CD14-positive monocyte (primary cell): ENCODE measurements around the gene STARD7. TPM values are rescaled to one million over a fixed set of nuclear protein-coding genes. Genes with fewer than 3 reads are reported as not detected.
A peak's percentile ranks its signal among the peaks of the same experiment; 100 is the strongest.

ENCODE experiments used
- DNase-seq, 3 donors: peaks; one replicate each; pipeline ENCODE4 v3.0.0-alpha.2; 2011 to 2022
- H2AFZ ChIP-seq: 2 replicates; pipeline ENCODE4 v1.6.0; 2012; ENCODE audit warnings: mild to moderate bottlenecking, low read depth, low read length, inconsistent platforms; ENCODE audit not compliant: insufficient read depth, poor library complexity, severe bottlenecking
- H3K27ac ChIP-seq, 2 donors: 1 replicate in 1 of 2; 2 replicates in 1 of 2; pipeline ENCODE4 v1.5.1; 2012 to 2013; ENCODE audit warnings: low read length in 2 of 2, control low read depth in 1 of 2, inconsistent platforms in 1 of 2, low read depth in 1 of 2, mild to moderate bottlenecking in 1 of 2
- H3K27me3 ChIP-seq, 2 donors: one replicate each; pipeline versions ENCODE4 v1.6.0 to v1.6.1; 2011 to 2013; ENCODE audit warnings: low read length in 2 of 2; ENCODE audit not compliant: control insufficient read depth in 2 of 2, insufficient read depth in 2 of 2
- H3K36me3 ChIP-seq, 2 donors: replicated peaks in 1 of 2; 1 replicate in 1 of 2; 2 replicates in 1 of 2; pipeline versions ENCODE4 v1.5.1 to v1.6.1; 2012 to 2013; ENCODE audit warnings: low read length in 2 of 2, control low read depth in 1 of 2, inconsistent platforms in 1 of 2, mild to moderate bottlenecking in 1 of 2; ENCODE audit not compliant: insufficient read depth in 2 of 2, control insufficient read depth in 1 of 2
- H3K4me1 ChIP-seq, 2 donors: 1 replicate in 1 of 2; 2 replicates in 1 of 2; pipeline versions ENCODE4 v1.5.1 to v1.6.1; 2012 to 2013; ENCODE audit warnings: low read length in 2 of 2, control low read depth in 1 of 2, inconsistent platforms in 1 of 2, mild to moderate bottlenecking in 1 of 2, moderate library complexity in 1 of 2; ENCODE audit not compliant: insufficient read depth in 2 of 2, control insufficient read depth in 1 of 2
- H3K4me2 ChIP-seq: replicated peaks from 2 replicates; pipeline ENCODE3; 2012; ENCODE audit warnings: low read length, moderate library complexity, mild to moderate bottlenecking; ENCODE audit not compliant: poor library complexity, severe bottlenecking; ENCODE audit errors: extremely low read depth
- H3K4me3 ChIP-seq, 3 experiments: fragments of 200-600 bp in 1 of 3; sonication (generic) in 1 of 3; replicated peaks in 1 of 3; 1 replicate in 2 of 3; 2 replicates in 1 of 3; pipeline ENCODE4 v1.5.1; 2011 to 2013; ENCODE audit warnings: low read length in 3 of 3, mild to moderate bottlenecking in 3 of 3, control low read depth in 2 of 3, low read depth in 2 of 3, inconsistent platforms in 1 of 3, moderate library complexity in 1 of 3
- H3K79me2 ChIP-seq: 2 replicates; pipeline ENCODE4 v1.6.0; 2012; ENCODE audit warnings: mild to moderate bottlenecking, control low read depth, inconsistent platforms, low read length, moderate library complexity; ENCODE audit not compliant: insufficient read depth
- H3K9ac ChIP-seq: 2 replicates; pipeline ENCODE4 v1.6.0; 2017; ENCODE audit warnings: low read length, mild to moderate bottlenecking; ENCODE audit not compliant: insufficient read depth, poor library complexity, severe bottlenecking
- H3K9me3 ChIP-seq, 2 donors: replicated peaks in 1 of 2; 1 replicate in 1 of 2; 2 replicates in 1 of 2; pipeline versions ENCODE4 v1.5.1 to v1.6.1; 2012 to 2013; ENCODE audit warnings: low read length in 2 of 2, control low read depth in 1 of 2; ENCODE audit not compliant: control insufficient read depth in 1 of 2, insufficient read depth in 1 of 2
- H4K20me1 ChIP-seq: 2 replicates; pipeline ENCODE4 v1.6.0; 2012; ENCODE audit warnings: mild to moderate bottlenecking, low read length, control low read depth, moderate library complexity; ENCODE audit not compliant: insufficient read depth
- H3K27ac Mint-ChIP-seq, 7 donors: one replicate each; pipeline ENCODE4 v1.8.0; 2020; ENCODE audit warnings: mild to moderate bottlenecking in 7 of 7, mixed read lengths in 7 of 7, moderate library complexity in 6 of 7, inconsistent platforms in 2 of 7
- H3K27me3 Mint-ChIP-seq, 3 donors: one replicate each; pipeline ENCODE4 v1.8.0; 2021 to 2022; ENCODE audit warnings: low read depth in 3 of 3, mild to moderate bottlenecking in 3 of 3, mixed read lengths in 3 of 3, moderate library complexity in 3 of 3, inconsistent platforms in 1 of 3
- H3K36me3 Mint-ChIP-seq, 2 donors: one replicate each; pipeline ENCODE4 v1.8.0; 2020; ENCODE audit warnings: mixed read lengths in 2 of 2, inconsistent platforms in 1 of 2, mild to moderate bottlenecking in 1 of 2
- H3K4me1 Mint-ChIP-seq: one replicate; pipeline ENCODE4 v1.8.0; 2020; ENCODE audit warnings: mild to moderate bottlenecking, mixed read lengths
- H3K4me3 Mint-ChIP-seq, 2 donors: one replicate each; pipeline ENCODE4 v1.8.0; 2020; ENCODE audit warnings: mild to moderate bottlenecking in 2 of 2, mixed read lengths in 2 of 2, moderate library complexity in 1 of 2
- H3K9me3 Mint-ChIP-seq, 7 donors: one replicate each; pipeline ENCODE4 v1.8.0; 2020 to 2022; ENCODE audit warnings: mixed read lengths in 7 of 7, mild to moderate bottlenecking in 6 of 7, moderate library complexity in 6 of 7, inconsistent platforms in 2 of 7
- WGBS: methylation state at CpG from one replicate; pipeline ENCODE4 v1.1.5; 2013; ENCODE audit warnings: missing lambda C conversion rate; ENCODE audit not compliant: insufficient coverage; 5-methylcytosine and 5-hydroxymethylcytosine counted together
- intact Hi-C, 2 donors: fragments of 100-400 bp; cut with micrococcal nuclease; formaldehyde crosslinking; loops; one replicate each; pipeline versions ENCODE4 v1.15.0 to v1.15.1; 2023
- polyA plus RNA-seq, 3 donors: library from polyadenylated mRNA; depleted of rRNA in 1 of 3; unstranded in 2 of 3; stranded (reverse) in 1 of 3; fragments of 300-500 nt in 2 of 3; fragments of >200 nt in 1 of 3; fragmentation: Illumina TruSeq in 2 of 3; gene quantifications; 1 replicate in 2 of 3; 2 replicates in 1 of 3; pipeline ENCODE4 v1.2.3, GENCODE V29; 2012 to 2021
- TF ChIP-seq, protein P1 (sequence below): fragments of 200-600 bp; IDR thresholded peaks from one replicate; pipeline ENCODE4 v1.8.0; 2022; ENCODE audit warnings: antibody characterized with exemption, mild to moderate bottlenecking

STARD7 gene
- polyA plus RNA-seq, 3 donors: 38.0 to 179 (median 172) TPM

DNA sequence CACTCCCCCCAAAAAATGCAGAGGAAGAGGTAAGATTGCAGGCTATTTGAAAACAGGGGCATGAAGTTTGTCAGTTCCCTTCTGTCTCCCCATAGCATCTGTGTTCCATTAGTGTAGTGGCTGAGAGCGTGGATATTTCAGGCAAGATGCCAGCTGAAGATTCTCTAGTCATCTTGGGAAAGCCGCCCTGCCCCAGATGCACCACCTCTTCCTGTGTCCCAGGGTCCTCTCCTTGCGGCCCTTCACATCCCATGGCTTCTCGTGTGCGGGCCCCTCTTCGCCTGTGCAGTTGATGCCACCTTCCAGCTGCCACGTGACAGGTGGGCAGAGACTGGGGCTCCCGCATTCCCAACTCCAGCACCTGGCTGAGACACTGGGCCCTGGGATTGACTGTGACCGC is 41.0 kb upstream of the STARD7 start:
- peaks cover 63% of the 10 kb centered on the region for H3K79me2 ChIP-seq
- H3K4me3 Mint-ChIP-seq: no peak overlapping the region
- H3K27me3 Mint-ChIP-seq: peaks cover 0 to 4% (median 0%) of the 10 kb centered on the region in 3 donors
- intact Hi-C loops: no loop called here
- H3K9ac ChIP-seq: no peak overlapping the region
- TF ChIP-seq, protein P1, sequence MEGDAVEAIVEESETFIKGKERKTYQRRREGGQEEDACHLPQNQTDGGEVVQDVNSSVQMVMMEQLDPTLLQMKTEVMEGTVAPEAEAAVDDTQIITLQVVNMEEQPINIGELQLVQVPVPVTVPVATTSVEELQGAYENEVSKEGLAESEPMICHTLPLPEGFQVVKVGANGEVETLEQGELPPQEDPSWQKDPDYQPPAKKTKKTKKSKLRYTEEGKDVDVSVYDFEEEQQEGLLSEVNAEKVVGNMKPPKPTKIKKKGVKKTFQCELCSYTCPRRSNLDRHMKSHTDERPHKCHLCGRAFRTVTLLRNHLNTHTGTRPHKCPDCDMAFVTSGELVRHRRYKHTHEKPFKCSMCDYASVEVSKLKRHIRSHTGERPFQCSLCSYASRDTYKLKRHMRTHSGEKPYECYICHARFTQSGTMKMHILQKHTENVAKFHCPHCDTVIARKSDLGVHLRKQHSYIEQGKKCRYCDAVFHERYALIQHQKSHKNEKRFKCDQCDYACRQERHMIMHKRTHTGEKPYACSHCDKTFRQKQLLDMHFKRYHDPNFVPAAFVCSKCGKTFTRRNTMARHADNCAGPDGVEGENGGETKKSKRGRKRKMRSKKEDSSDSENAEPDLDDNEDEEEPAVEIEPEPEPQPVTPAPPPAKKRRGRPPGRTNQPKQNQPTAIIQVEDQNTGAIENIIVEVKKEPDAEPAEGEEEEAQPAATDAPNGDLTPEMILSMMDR: no peak
- peak overlapping the region in 4 of 7 donors; percentile 24 to 76 (median 38) for H3K27ac Mint-ChIP-seq
- 93% methylated on average over 9 of the region's 9 CpGs for WGBS
- peaks cover 0 to 4% (median 2%) of the 10 kb centered on the region in 7 donors for H3K9me3 Mint-ChIP-seq
- H4K20me1 ChIP-seq: peaks cover 3% of the 10 kb centered on the region
- H3K4me1 ChIP-seq: peaks cover 63 to 74% of the 10 kb centered on the region in 2 donors
- no peak overlapping the region for H3K4me2 ChIP-seq
- H3K9me3 ChIP-seq: no peaks in the 10 kb centered on the region
- no peak for DNase-seq
- no peak overlapping the region for H3K4me3 ChIP-seq
- no peaks in the 10 kb centered on the region for H3K27me3 ChIP-seq
- H3K4me1 Mint-ChIP-seq: peaks cover 78% of the 10 kb centered on the region
- peaks cover 48 to 53% of the 10 kb centered on the region in 2 donors for H3K36me3 ChIP-seq
- peak overlapping the region in 1 of 2 donors; percentile 3 for H3K27ac ChIP-seq
- peaks cover 65 to 74% of the 10 kb centered on the region in 2 donors for H3K36me3 Mint-ChIP-seq
- H2AFZ ChIP-seq: no peak overlapping the region

DNA sequence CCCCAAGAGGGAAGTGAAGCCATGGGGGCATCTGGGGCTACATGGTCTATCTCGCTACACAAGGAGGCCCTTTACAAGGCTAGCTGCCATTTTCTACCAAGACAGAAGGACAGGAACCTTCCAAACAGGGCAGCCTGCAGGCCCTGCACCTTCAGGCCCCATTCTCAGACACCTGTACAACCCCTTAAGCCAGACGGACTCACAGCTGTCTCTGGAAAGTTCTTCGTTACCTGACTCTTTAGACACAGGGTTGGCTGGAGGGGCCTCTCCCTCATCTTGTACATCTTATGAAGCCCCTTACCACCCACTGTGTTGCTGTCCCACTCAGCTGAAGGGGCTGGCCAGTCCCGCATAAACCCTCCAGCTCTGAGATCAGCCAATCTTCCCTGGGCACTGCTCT is 40.0 kb upstream of the STARD7 start:
- Histone ChIP-seq H3K9ac (no peak overlapping the region), H3K4me1 (peaks cover 65 to 80% of the 10 kb centered on the region in 2 donors), H3K9me3 (no peaks in the 10 kb centered on the region), H3K4me2 (no peak overlapping the region), H3K27me3 (no peaks in the 10 kb centered on the region), H4K20me1 (peaks cover 3% of the 10 kb centered on the region), H3K36me3 (peaks cover 37 to 43% of the 10 kb centered on the region in 2 donors), H2AFZ (no peak overlapping the region), H3K4me3 (no peak overlapping the region), H3K79me2 (peaks cover 56% of the 10 kb centered on the region), H3K27ac (peak overlapping the region; percentile 1 to 31)
- WGBS: 94% methylated on average over 3 of the region's 4 CpGs
- H3K27ac Mint-ChIP-seq: peak overlapping the region in 5 of 7 donors; percentile 26 to 97 (median 70)
- H3K9me3 Mint-ChIP-seq: peaks cover 0 to 4% (median 2%) of the 10 kb centered on the region in 7 donors
- no peak for DNase-seq
- H3K4me1 Mint-ChIP-seq: peaks cover 82% of the 10 kb centered on the region
- H3K4me3 Mint-ChIP-seq: no peak overlapping the region
- intact Hi-C loops: no loop called here
- peaks cover 0 to 4% (median 0%) of the 10 kb centered on the region in 3 donors for H3K27me3 Mint-ChIP-seq
- peaks cover 55 to 68% of the 10 kb centered on the region in 2 donors for H3K36me3 Mint-ChIP-seq
- TF ChIP-seq, protein P1: no peak
